Raji (cell line): Measurements from ENCODE around the gene CDHR2.

Experiments used
- POLR2A ChIP-seq: IDR thresholded peaks from 2 replicates; pipeline ENCODE4 v1.6.1; 2011; ENCODE audit warnings: low read depth, low read length, control low read depth; ENCODE audit not compliant: insufficient read depth

CDHR2 gene

GRCh38 chr5:176590035-176590717 lies 41.0 kb downstream of the CDHR2 start:
- TF ChIP-seq POLR2A = no peak

GRCh38 chr5:176592573-176592972 lies 43.4 kb downstream of the CDHR2 start:
- no peak for TF ChIP-seq POLR2A

GRCh38 chr5:176593273-176593869 lies 44.2 kb downstream of the CDHR2 start:
- no peak for TF ChIP-seq POLR2A

GRCh38 chr5:176594554-176594953 lies 45.4 kb downstream of the CDHR2 start:
- no peak for TF ChIP-seq POLR2A

GRCh38 chr5:176595386-176595943 lies 46.3 kb downstream of the CDHR2 start:
- TF ChIP-seq POLR2A = no peak

GRCh38 chr5:176596069-176596644 lies 47.0 kb downstream of the CDHR2 start:
- TF ChIP-seq POLR2A = no peak

GRCh38 chr5:176596689-176597416 lies 47.7 kb downstream of the CDHR2 start:
- TF ChIP-seq POLR2A = no peak

- TF ChIP-seq POLR2A = no peak
Observed at GRCh38 chr5:176597417-176598389, 48.6 kb downstream of the CDHR2 start.

- no peak for TF ChIP-seq POLR2A
Observed at GRCh38 chr5:176601901-176602482, 52.9 kb downstream of the CDHR2 start.

- no peak for TF ChIP-seq POLR2A
Observed at GRCh38 chr5:176603091-176603490, 53.9 kb downstream of the CDHR2 start.

GRCh38 chr5:176606032-176606431 lies 56.9 kb downstream of the CDHR2 start:
- no peak for TF ChIP-seq POLR2A

- TF ChIP-seq POLR2A = no peak
Observed at GRCh38 chr5:176606875-176607274, 57.7 kb downstream of the CDHR2 start.

GRCh38 chr5:176608142-176608705 lies 59.1 kb downstream of the CDHR2 start:
- TF ChIP-seq POLR2A = no peak
